Common myeloid progenitor, CD34-positive (primary cell): ENCODE measurements around the gene GSX1.

Experiments used
- CTCF ChIA-PET: fragments of 350-600 bp; sonication (Branson Sonifier 250); formaldehyde crosslinking; loops from one replicate; lab custom pipeline; 2021; ENCODE audit warnings: antibody characterized with exemption; lab: Charles Lee
- POLR2A ChIA-PET: fragments of 350-600 bp; sonication (Branson Sonifier 250); formaldehyde crosslinking; loops from one replicate; lab custom pipeline; 2021; ENCODE audit warnings: antibody characterized with exemption; lab: Charles Lee
- DNase-seq, 3 donors: peaks; one replicate each; pipeline versions ENCODE4 v3.0.0 to v3.0.0-alpha.2; 2013
- H3K27ac ChIP-seq, 2 experiments: 1 replicate in 1 of 2; 2 replicates in 1 of 2; pipeline ENCODE4 v1.7.0; 2013; ENCODE audit warnings: inconsistent platforms in 2 of 2, low read length in 2 of 2, mild to moderate bottlenecking in 2 of 2, low read depth in 1 of 2, moderate library complexity in 1 of 2; ENCODE audit not compliant: severe bottlenecking in 2 of 2, insufficient read depth in 1 of 2, poor library complexity in 1 of 2
- H3K27me3 ChIP-seq, 5 experiments: replicated peaks in 2 of 5; 1 replicate in 3 of 5; 2 replicates in 2 of 5; pipeline versions ENCODE4 v1.6.1 to v1.7.0; 2013; ENCODE audit warnings: low read length in 4 of 5, mild to moderate bottlenecking in 2 of 5, moderate library complexity in 2 of 5, inconsistent platforms in 1 of 5; ENCODE audit not compliant: insufficient read depth in 5 of 5, control insufficient read depth in 4 of 5
- H3K36me3 ChIP-seq, 4 experiments: 1 replicate in 2 of 4; 2 replicates in 2 of 4; pipeline versions ENCODE4 v1.6.1 to v1.7.0; 2013; ENCODE audit warnings: low read length in 3 of 4, control low read depth in 1 of 4, mild to moderate bottlenecking in 1 of 4; ENCODE audit not compliant: control insufficient read depth in 4 of 4, insufficient read depth in 4 of 4
- H3K4me1 ChIP-seq, 4 experiments: 1 replicate in 3 of 4; 2 replicates in 1 of 4; pipeline versions ENCODE4 v1.6.1 to v1.7.1; 2013; ENCODE audit warnings: low read length in 3 of 4, mild to moderate bottlenecking in 3 of 4, control low read depth in 1 of 4, inconsistent platforms in 1 of 4, moderate library complexity in 1 of 4; ENCODE audit not compliant: control insufficient read depth in 4 of 4, insufficient read depth in 4 of 4; ENCODE audit errors: control extremely low read depth in 1 of 4
- H3K4me3 ChIP-seq, 7 experiments: 1 replicate in 4 of 7; 2 replicates in 3 of 7; pipeline versions ENCODE4 v1.5.1 to v1.7.0; 2013; ENCODE audit warnings: mild to moderate bottlenecking in 7 of 7, low read length in 6 of 7, moderate library complexity in 6 of 7, inconsistent platforms in 2 of 7, low read depth in 2 of 7, control low read depth in 1 of 7; ENCODE audit not compliant: insufficient read depth in 4 of 7, control insufficient read depth in 1 of 7; ENCODE audit errors: extremely low read depth in 1 of 7
- H3K9me3 ChIP-seq, 5 experiments: 1 replicate in 4 of 5; 2 replicates in 1 of 5; pipeline versions ENCODE4 v1.6.1 to v1.7.1; 2013; ENCODE audit warnings: low read length in 4 of 5, mild to moderate bottlenecking in 2 of 5, inconsistent platforms in 1 of 5, low read depth in 1 of 5, moderate library complexity in 1 of 5; ENCODE audit not compliant: control insufficient read depth in 4 of 5, insufficient read depth in 2 of 5; ENCODE audit errors: control extremely low read depth in 1 of 5
- WGBS: methylation state at CpG from one replicate; pipeline ENCODE4 v1.1.5; 2013; ENCODE audit not compliant: insufficient coverage; 5-methylcytosine and 5-hydroxymethylcytosine counted together

The GSX1 gene

GRCh38 chr13:27794368-27794691, 2.0 kb downstream of the GSX1 start:
- POLR2A ChIA-PET: no interaction called here
- Histone ChIP-seq H3K36me3 (no peaks in the 10 kb centered on the region), H3K4me1 (peaks cover 3 to 34% (median 25%) of the 10 kb centered on the region in 4 experiments), H3K27me3 (peaks cover 14 to 98% (median 72%) of the 10 kb centered on the region in 5 experiments), H3K27ac (no peak overlapping the region), H3K4me3 (no peak overlapping the region), H3K9me3 (peaks cover 0 to 7% (median 0%) of the 10 kb centered on the region in 5 experiments)
- DNase-seq: no peak
- CTCF ChIA-PET: interaction anchor here (1.7 to 1.8 kb wide), 2 partner anchors 10 to 32 kb away, joined by 7 read pairs; no protein-coding TSS in a partner anchor
- 9% methylated on average over 7 of the region's 11 CpGs for WGBS

- Histone ChIP-seq H3K27ac (no peak overlapping the region), H3K4me3 (no peak overlapping the region), H3K9me3 (peaks cover 0 to 7% (median 0%) of the 10 kb centered on the region in 5 experiments), H3K27me3 (peaks cover 17 to 98% (median 72%) of the 10 kb centered on the region in 5 experiments), H3K4me1 (peaks cover 3 to 26% (median 20%) of the 10 kb centered on the region in 4 experiments), H3K36me3 (no peaks in the 10 kb centered on the region)
- WGBS: 7% methylated on average over 36 of the region's 44 CpGs
- ChIA-PET POLR2A (no interaction called here), CTCF (interaction anchor here (1.7 to 1.8 kb wide), 2 partner anchors 11 to 31 kb away, joined by 7 read pairs; no protein-coding TSS in a partner anchor)
- no peak for DNase-seq
Observed at GRCh38 chr13:27794921-27795717, 2.8 kb downstream of the GSX1 start.

- 6% methylated on average over 6 of the region's 6 CpGs for WGBS
- ChIA-PET POLR2A (no interaction called here), CTCF (interaction anchor here (1.6 to 2.2 kb wide), 4 partner anchors 8 to 187 kb away, joined by 5 to 7 read pairs (median 6); no protein-coding TSS in a partner anchor)
- Histone ChIP-seq H3K4me3 (no peak overlapping the region), H3K27ac (no peak overlapping the region), H3K4me1 (peaks cover 3 to 24% (median 18%) of the 10 kb centered on the region in 4 experiments), H3K9me3 (peaks cover 0 to 7% (median 0%) of the 10 kb centered on the region in 5 experiments), H3K27me3 (peaks cover 19 to 99% (median 71%) of the 10 kb centered on the region in 5 experiments), H3K36me3 (no peaks in the 10 kb centered on the region)
- no peak for DNase-seq
Observed at GRCh38 chr13:27795718-27796019, 3.4 kb downstream of the GSX1 start.

GRCh38 chr13:27796544-27797227, 4.4 kb downstream of the GSX1 start:
- CTCF ChIA-PET: interaction anchor here (1.5 to 2.2 kb wide), 3 partner anchors 9 to 186 kb away, joined by 5 to 6 read pairs (median 5); no protein-coding TSS in a partner anchor
- Histone ChIP-seq H3K36me3 (no peaks in the 10 kb centered on the region), H3K27ac (no peak overlapping the region), H3K9me3 (peaks cover 0 to 7% (median 0%) of the 10 kb centered on the region in 5 experiments), H3K4me1 (peaks cover 0 to 14% (median 9%) of the 10 kb centered on the region in 4 experiments), H3K27me3 (peaks cover 18 to 96% (median 65%) of the 10 kb centered on the region in 5 experiments), H3K4me3 (no peak overlapping the region)
- WGBS: 4% methylated on average over 24 of the region's 24 CpGs
- POLR2A ChIA-PET: interaction anchor here (0.5 kb wide), 1 partner anchor 853 kb away, joined by 7 read pairs; no protein-coding TSS in a partner anchor
- no peak for DNase-seq

GRCh38 chr13:27797228-27797624, 4.9 kb downstream of the GSX1 start:
- peaks cover 18 to 95% (median 60%) of the 10 kb centered on the region in 5 experiments for H3K27me3 ChIP-seq

GRCh38 chr13:27806744-27807387, 14.6 kb downstream of the GSX1 start:
- whole genome bisulfite sequencing: 41% methylated on average over 8 of the region's 8 CpGs
- H3K4me3 ChIP-seq: no peak overlapping the region
- no peaks in the 10 kb centered on the region for H3K36me3 ChIP-seq
- no peak overlapping the region for H3K27ac ChIP-seq
- peaks cover 23 to 74% (median 31%) of the 10 kb centered on the region in 5 experiments for H3K27me3 ChIP-seq
- POLR2A ChIA-PET: no interaction called here
- peaks cover 0 to 2% (median 0%) of the 10 kb centered on the region in 5 experiments for H3K9me3 ChIP-seq
- no peaks in the 10 kb centered on the region for H3K4me1 ChIP-seq
- DNase-seq: no peak
- CTCF ChIA-PET: interaction anchor here (4.1 kb wide), 1 partner anchor 20 kb away, joined by 27 read pairs; no protein-coding TSS in a partner anchor

More at GRCh38 chr13:27797228-27797624, 4.9 kb downstream of the GSX1 start:
- Histone ChIP-seq H3K4me3 (no peak overlapping the region), H3K9me3 (peaks cover 0 to 2% (median 0%) of the 10 kb centered on the region in 5 experiments), H3K36me3 (no peaks in the 10 kb centered on the region), H3K27ac (no peak overlapping the region), H3K4me1 (peaks cover 0 to 9% (median 7%) of the 10 kb centered on the region in 4 experiments)
- WGBS: 3% methylated on average over 23 of the region's 24 CpGs
- DNase-seq: no peak
- CTCF ChIA-PET: interaction anchor here (1.5 to 2.2 kb wide), 3 partner anchors 10 to 185 kb away, joined by 5 to 6 read pairs (median 5); no protein-coding TSS in a partner anchor
- POLR2A ChIA-PET: no interaction called here
